Fibroblast of lung (primary cell): ENCODE results near the gene LARP4B.

Source experiments
- EZH2 ChIP-seq: IDR thresholded peaks from 2 replicates; pipeline ENCODE4 v1.5.1; 2012; ENCODE audit warnings: low read length, control low read depth, mild to moderate bottlenecking; ENCODE audit errors: missing control alignments
- TF ChIP-seq, protein P1 (sequence below), 2 donors: IDR thresholded peaks in 1 of 2; conservative IDR thresholded peaks in 1 of 2; 1 replicate in 1 of 2; 2 replicates in 1 of 2; pipeline ENCODE4 v1.5.1; 2011 to 2012; ENCODE audit warnings: low read length in 2 of 2, control low read depth in 1 of 2, inconsistent platforms in 1 of 2, low read depth in 1 of 2, mild to moderate bottlenecking in 1 of 2

DNA sequence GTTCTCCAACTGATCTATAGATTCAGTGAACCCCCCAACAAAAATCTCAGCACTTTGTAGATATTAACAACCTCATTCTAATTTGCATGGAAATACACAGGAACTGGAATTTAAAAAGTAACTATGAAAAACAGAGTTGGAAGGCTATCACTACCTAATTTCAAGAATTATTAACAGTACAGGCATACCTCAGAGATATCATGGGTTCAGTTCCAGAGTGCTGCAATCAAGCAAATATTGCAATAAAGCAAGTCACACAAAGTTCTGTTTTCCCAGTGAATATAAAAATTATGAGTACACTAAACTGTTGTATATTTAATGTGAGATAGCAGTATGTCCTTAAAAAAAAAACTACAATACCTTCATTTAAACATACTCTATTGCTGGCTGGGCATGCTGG lies 78.5 kb downstream of the LARP4B start:
- TF ChIP-seq, protein P1, sequence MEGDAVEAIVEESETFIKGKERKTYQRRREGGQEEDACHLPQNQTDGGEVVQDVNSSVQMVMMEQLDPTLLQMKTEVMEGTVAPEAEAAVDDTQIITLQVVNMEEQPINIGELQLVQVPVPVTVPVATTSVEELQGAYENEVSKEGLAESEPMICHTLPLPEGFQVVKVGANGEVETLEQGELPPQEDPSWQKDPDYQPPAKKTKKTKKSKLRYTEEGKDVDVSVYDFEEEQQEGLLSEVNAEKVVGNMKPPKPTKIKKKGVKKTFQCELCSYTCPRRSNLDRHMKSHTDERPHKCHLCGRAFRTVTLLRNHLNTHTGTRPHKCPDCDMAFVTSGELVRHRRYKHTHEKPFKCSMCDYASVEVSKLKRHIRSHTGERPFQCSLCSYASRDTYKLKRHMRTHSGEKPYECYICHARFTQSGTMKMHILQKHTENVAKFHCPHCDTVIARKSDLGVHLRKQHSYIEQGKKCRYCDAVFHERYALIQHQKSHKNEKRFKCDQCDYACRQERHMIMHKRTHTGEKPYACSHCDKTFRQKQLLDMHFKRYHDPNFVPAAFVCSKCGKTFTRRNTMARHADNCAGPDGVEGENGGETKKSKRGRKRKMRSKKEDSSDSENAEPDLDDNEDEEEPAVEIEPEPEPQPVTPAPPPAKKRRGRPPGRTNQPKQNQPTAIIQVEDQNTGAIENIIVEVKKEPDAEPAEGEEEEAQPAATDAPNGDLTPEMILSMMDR (conservative IDR thresholded peaks at IDR 0.05 in 1 of 2, IDR thresholded peaks at IDR 0.05 in 1 of 2; ENCODE audit: low read depth in 1 of 2, low read length in 2 of 2), result no peak
- TF ChIP-seq EZH2, result no peak
